DMS153 treated with DMSO at 0.1 percent for 48 hours (cell line): ENCODE measurements around the gene RASGRF1.

Experiments
- DNase-seq: peaks from one replicate; lab custom pipeline; 2025; ENCODE audit not compliant: unreplicated experiment; lab: John Stamatoyannopoulos, UW

RASGRF1 gene

GRCh38 chr15:78914027-78914764, 176.4 kb downstream of the RASGRF1 start:
- DNase-seq = no peak

- DNase-seq = no peak
These were observed 177.6 kb downstream of the RASGRF1 start for GRCh38 chr15:78913012-78913411.

- DNase-seq = no peak
These were observed 178.3 kb downstream of the RASGRF1 start for GRCh38 chr15:78912316-78912715.

GRCh38 chr15:78910271-78910670, 180.3 kb downstream of the RASGRF1 start:
- no peak for DNase-seq
